Pons (tissue), 1 donor: ENCODE data around the gene EGR1.
"Not testable (repeated sequence)": the region's sequence is repeated elsewhere in the genome, so short reads cannot be mapped to it uniquely, and the experiment has no call there.

Experiments used
- DNase-seq: peaks from one replicate; pipeline ENCODE4 v3.0.0-alpha.2; 2016; ENCODE audit warnings: low spot score

The EGR1 gene

DNA sequence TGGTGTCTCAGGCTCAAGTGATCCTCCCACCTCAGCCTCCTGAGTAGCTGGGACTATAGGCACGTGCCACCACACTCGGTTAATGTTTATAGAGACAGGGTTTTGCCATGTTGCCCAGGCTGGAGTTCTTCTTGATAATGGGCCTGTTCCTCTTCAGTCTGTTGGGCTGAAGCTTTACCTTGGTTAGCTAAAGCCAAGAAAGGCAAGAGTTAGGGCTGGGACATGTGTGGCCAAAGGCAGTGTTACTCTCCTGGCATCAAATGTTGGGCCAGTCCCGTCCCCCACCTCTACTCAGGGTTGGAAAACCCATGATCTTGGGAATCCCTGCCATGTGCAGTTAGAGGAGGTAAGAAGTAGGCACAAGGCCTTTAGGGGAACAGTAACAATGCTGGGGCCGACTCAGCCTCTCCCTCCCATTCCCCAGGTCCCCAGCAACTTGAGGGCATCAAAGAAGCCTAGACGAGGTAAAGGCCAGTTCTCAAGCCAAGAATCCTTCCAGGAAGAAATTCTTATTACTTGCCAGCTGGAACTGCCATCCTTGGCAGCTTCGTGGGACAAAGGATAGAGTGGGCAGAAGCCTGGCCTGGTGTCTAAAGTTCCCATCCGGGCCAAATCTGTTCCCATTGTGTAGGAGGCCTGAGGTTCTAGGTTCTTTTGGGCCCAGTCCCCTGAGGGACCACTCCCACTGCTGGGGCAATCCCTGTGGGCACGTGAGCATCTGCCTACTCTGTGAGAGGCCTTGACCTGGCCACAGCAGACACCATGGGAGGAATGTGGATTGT, 4.5 kb downstream of the EGR1 start:
- no peak for DNase-seq

DNA sequence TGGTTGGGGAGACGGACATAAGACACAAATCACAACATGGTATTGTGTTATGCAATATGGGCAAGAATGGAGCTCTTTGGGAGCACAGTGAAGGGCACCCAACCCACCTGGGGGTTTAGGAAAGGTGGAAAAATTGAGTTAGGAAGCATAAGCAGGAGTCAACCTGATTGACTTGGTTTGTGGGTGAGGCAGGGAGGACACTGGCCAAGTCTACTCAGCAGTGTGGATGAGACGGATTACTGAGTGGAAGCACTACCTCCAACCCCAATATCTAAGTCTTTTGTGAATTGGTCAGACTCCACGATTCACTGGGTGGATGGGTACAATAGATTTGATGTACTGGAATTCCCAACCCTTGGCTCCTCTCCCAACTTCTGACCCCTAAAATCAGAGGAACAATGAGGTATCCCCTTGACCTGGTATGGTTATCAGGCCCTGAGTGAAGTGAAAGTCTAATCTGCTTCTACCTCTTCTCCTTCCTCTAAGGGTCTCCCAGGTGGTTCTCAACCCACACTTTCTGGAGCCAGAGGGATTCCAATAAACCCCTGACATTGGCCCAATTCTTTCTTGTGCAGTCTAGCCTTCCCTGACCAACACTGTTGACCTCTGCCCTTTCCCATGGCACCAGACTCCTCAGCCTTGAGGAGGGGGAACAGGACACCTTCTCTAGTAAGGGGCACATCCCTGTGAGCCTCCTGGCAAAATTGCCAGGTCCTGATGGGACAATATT, 5.2 kb downstream of the EGR1 start:
- no peak for DNase-seq

DNA sequence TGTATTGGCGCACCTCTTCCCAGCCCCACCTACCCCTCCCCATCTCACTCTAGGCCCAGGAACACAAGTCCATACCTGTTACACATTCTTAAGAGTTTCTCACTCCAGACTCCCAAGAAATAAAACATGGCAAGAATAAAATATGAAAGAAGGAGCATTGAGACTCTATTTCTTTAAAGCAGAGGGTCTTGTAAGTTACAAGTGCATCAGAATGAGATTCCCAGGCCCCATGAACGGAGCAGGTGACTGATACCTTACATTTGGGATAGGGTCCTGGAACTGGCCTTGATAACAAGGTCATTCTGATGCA, 5.7 kb downstream of the EGR1 start:
- DNase-seq = no peak

DNA sequence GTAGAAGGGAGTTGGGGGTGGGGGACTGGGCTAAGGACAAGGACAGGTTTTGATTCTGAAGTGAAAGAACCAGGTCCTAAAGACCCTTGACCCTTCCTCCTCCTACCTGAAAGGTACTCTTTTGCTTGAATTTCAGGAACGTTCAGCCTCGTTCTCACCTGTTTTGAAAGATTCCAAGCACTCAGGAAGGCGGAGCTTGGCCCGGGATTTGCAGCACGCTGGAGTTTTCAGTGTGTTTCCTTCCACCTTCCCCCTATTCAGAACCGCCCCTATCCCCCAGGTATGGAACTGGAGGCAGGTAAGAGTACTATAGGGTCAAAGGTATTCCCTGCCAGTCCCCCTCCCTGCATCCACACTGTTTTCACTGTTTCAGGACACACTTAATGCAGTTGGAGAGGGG, 7.1 kb downstream of the EGR1 start:
- no peak for DNase-seq

DNA sequence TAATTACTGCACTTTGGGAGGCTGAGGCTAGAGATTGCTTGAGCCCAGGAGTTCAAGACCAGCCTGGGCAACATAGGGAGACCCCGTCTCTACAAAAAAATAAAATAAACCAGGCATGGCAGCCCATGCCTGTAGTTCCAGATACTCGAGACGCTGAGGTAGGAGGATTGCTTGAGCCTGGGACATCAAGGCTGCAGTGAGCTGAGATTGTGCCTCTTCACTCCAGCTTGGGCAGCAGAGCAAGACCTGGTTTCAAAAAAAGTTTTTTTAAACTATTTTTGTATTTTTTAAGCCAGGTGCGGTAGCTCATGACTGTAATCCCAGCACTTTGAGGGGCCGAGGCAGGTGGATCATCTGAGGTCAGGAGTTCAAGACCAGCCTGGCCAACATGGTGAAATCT, 7.9 kb downstream of the EGR1 start:
- not testable (repeated sequence) for DNase-seq

DNA sequence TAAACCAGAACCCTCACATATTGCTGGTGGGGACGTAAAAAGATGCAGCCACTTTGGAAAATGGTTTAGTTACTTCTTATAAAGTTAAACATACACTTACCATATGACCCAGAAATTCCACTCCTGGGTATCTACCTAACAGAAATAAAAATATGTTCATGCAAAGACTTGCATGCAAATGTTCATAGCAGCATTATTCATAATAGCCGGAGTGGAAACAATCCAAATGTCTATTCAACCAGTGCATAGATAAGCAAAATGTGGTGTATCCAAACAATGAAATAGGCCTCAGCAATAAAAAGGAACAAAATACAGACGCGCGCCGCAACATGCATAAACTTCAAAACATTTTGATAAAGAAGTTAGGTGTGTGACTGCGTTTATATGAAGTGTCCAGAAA, 11.6 kb downstream of the EGR1 start:
- DNase-seq = no peak

DNA sequence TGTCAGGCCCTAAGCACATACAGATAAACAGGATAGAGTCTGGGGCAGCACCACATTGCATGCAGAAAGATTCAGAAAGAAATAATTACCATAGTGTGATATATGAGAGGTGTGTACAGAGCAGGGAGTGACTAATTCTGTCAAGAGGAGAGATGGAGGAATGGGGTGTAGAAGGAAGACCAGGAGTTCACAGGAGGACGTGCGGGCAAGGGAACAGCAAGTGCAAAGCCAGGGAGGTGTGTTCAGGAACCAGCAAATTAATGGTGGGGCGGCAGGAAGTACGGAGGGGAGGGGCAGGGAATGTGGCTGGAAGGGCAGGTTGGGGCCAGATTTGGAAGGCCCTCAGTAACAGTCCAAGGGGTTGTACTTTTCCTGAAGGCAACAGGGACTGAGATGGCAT, 17.4 kb downstream of the EGR1 start:
- no peak for DNase-seq

DNA sequence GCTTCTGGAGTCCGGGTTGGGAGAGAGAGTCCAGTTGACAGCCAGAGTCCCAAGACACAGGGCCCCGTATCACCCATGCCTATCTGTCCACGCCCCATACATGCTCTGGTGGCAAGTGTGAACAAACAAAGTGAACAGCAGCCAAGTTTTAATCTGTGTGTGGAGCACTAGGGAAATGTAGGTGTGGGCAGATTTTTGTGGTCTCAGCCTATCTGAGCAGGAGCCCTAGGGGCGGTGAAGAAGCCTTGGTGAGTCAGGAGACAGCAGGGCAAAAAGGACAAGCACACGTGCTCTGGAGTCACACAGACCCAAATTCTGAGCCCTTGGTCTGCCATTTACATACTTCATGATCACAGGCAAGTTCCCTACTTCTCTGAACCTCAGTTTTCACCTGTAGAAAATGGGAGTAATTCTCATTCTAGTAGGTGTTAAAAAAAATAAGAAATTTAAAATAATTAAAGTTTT, 23.2 kb downstream of the EGR1 start:
- no peak for DNase-seq

DNA sequence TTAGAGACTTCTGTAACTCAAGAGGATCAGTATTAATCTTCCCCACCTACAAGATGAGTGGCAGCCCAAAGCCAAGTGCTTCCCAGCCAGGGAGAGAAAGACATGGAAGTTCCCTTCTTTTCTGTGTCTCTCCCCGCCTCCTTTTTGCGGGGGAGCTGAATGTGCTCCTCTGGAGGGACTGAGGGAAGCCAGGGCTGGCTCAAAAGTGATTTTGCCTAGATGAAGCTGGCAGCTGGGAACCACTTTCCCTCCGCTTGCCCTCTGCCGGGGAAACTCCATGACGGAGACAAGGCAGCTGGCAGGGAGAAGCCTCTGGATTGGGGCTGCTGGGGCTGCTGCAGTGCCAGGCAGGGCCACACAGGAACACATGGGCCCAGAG, 24.4 kb downstream of the EGR1 start:
- DNase-seq = no peak

DNA sequence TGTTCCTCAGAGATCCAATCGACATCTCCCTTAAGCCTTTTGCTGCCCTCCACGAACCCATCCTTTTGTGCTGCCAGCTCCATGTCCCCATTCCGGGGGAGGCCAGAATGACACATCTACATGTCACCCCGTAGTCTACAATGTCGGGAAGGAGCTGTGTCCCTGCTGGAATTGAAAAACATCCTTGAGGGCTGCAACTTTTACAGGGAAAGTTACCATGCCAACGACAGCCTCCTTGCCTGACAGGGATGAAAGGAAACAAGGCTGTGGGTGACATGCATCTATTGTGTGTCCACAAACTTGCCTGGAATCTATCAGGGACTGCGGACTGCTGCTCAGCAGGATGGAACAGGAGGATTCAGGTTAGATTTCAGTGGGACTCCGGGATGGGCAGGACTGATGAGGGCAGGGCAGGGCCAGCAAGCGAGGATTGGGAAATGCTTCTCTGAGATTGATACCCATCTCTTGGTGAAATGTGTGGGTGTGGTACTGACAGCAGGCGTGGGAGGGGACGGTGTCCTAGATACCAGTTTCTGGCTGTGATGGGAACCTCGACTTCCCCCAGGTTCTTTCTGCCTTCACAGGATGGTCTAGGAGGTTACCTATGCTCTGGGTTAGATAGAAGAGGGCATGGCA, 25.5 kb downstream of the EGR1 start:
- no peak for DNase-seq

DNA sequence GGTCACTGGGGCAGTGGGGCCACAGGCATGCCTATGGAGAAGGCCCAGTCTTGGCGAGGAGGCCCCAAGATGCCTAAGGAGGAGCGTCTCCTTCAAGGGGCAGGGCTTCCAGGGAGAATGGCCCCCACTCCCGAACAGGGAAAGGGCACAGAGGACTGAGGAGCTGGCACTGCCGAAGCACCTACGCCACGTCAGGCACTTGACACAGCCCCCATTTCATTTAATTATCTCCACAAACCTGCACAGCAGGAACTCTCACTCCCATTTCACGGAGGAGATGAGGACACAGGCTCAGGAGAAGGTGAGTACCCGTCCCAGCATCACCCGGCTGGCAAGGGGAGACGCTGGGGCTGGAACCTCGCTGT, 26.0 kb downstream of the EGR1 start:
- no peak for DNase-seq

DNA sequence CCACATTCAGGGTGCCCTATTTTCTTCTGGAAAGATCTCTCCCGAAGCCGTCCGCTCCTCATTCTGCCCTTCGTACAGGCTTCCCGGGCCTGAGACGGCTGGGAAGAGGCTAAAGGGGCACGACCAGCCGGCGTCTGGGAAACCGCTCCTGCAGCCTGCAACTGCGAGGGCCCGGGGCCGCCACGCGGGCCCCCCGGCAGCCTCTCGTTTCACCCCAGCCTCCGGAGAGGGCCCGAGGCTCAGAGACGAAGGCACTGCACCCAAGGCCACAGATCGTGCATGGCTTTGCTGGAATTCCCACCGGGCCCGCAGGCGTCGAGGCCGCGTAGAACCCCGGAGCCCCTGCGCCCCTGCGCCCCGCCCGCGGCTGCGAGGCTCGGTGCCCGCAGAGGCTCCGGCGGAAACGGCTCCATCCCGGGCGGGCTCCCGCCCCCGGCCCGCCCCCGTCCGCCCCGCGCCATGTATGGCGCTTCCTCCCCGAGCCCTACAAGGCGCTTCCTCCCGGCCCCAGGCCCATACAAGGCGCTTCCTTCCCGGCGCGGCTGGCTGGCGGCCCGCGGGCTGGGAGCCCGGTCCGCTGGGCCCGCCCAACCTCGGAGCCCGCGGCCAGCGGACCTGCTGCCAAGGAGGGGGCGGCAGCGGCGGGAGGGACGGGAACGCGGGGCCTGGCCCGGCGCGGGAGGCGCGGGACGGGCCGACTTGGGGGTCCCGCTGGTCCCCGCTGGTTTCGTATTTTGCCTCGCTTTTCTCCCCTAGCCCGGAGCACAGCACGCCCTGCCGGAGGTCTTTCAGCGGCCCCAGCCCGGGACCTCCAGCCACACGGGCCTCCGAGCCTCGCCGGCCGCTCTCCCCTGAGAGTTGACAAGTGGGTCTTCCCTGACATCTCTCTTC, 26.6 kb downstream of the EGR1 start:
- DNase-seq = peak; percentile 93

DNA sequence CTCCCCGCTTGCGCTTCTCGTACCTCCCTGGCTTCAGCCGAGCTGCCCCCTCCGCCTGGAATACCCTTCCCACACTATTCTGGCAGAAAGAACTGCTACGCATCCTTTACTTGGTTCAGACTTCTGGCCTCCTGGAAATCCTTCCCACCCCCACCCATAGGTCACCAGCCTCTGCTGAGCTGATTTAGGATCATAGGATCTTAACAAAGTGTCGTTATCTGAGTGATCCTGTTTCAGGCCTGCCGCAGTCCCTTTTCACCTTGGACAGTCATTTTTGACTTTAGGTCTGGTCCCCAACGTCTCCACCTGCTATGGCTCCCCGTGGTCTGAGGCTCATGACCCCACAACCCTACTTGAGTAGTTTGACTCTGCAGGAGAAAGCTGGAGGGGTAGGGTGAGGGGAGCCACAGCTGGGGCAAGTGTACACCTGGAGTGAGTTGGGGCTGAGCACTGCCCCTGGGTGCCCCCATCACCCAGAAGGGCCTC, 27.3 kb downstream of the EGR1 start:
- no peak for DNase-seq

DNA sequence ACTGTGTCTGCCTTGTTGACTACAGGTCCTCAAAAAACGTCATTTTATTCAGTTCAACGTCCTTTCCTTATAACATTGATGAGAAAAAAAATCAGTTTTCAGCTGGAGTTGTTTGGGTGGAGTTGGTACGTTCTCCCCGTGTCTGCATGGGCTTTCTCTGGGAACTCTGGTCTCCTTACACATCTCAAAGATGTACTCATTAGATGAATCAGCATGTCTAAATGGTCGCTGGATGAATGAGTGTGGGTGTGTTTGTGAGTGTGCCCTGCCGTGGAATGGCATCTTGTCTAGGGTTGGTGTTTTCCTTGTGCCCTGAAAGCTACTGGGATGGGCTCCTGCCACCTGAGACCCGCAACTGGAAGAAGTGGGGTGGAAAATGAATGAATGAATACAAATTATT, 30.1 kb downstream of the EGR1 start:
- no peak for DNase-seq

DNA sequence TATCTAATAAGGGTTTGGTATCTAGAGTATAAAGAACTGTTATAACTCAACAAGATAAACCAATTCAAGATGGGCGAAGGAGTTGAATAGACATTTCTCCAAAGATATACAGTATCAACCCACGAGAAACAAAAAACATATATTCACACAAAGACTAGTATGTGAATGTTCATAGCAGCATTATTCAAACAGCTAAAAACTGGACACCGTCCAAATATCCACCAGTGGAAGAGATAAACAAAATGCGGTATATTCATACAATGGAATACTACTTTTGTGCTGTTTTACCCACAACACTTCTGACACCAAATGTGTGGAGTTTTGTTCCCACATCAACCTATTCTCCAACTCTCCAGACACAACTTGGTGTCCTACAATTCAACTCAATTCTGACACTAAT, 33.1 kb downstream of the EGR1 start:
- DNase-seq = no peak

DNA sequence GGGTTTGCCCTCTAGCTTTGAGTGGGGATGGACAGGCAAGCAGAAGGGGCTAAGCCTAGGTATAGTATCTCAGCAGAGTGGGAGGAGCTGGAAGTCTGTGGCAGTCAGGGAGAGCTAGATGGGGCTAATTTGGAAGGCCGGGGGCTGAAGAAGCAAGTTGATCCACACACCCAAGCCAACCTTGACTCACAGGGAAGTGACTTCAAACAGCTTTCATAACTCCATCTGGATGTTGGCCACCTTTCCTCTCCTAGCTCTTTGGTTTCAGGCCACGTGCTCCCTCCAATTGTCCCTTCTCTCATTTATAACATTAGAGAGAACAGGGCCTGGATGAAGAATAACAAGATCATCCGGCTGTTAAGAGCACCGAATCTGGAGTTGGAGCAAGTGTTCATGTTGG, 36.8 kb downstream of the EGR1 start:
- no peak for DNase-seq

DNA sequence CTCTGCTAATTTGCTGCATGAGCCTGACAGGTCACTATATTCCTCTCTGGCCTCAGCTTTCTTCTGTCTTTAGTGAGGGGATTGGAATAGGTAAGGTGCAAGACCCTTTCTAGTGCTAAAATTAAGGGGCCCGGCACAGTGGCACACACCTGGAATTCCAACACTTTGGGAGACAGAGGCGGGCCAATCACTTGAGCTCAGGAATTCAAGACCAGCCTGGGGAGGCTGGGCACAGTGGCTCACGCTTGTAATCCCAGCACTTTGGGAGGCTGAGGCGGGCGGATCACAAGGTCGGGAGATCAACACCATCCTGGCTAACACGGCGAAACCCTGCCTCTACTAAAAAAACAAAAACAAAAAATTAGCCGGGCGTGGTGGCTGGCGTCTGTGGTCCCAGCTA, 37.2 kb downstream of the EGR1 start:
- no peak for DNase-seq

DNA sequence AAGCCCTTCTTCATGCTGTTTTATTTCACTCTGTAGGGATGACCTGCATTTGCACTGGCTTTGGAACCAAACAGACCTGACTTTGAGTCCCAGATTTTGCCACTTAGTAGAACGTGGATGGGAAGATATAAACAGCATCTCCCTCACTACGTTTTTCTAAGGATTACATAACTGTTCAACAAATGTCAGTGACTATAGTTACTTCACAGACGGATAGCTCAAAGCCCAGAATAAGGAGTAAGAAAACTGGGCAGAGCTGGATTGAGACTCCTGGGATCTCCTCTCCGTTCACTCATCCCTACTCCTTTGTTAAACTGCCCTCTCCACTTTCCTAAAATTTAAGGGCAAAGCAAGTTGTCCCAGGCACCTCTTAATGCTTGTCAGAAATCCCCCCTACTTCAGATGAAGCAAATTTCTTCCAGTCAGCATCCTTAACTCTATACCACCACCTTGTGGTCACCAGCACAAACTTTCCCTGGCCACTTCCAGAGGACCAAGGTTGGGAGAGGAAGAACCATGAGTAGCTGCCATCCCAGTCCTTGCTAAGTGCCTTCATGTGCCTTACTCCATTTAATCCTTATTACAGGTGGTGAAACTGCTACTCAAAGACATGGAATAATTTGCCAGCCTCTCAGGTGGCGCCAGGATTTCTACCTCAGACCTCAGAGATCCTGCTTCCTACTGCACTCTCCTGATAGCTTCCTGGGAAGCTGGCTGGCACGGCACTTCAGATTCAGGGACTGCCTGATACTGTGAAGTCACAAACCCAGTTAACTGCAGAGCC, 38.4 kb downstream of the EGR1 start:
- peak; percentile 75 for DNase-seq

DNA sequence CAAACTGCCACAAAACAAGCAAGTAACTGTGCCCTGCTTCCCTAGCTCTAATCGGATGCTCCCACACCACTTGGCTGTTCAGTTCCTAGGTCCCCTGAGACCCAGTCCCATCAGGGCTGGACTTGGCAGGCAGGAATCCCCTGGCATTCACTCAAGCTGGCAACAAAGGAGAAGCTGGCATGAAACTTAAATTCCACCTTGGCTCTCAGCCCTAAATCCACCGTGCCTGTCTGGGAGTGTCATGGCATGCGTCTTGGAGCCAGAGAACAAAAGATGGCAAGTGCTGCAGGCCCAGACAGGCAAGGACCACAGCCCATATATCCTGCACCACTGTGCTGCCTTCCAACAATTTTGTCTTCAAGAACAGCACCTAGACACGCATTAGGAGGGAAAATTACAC, 39.5 kb downstream of the EGR1 start:
- peak; percentile 20 for DNase-seq

DNA sequence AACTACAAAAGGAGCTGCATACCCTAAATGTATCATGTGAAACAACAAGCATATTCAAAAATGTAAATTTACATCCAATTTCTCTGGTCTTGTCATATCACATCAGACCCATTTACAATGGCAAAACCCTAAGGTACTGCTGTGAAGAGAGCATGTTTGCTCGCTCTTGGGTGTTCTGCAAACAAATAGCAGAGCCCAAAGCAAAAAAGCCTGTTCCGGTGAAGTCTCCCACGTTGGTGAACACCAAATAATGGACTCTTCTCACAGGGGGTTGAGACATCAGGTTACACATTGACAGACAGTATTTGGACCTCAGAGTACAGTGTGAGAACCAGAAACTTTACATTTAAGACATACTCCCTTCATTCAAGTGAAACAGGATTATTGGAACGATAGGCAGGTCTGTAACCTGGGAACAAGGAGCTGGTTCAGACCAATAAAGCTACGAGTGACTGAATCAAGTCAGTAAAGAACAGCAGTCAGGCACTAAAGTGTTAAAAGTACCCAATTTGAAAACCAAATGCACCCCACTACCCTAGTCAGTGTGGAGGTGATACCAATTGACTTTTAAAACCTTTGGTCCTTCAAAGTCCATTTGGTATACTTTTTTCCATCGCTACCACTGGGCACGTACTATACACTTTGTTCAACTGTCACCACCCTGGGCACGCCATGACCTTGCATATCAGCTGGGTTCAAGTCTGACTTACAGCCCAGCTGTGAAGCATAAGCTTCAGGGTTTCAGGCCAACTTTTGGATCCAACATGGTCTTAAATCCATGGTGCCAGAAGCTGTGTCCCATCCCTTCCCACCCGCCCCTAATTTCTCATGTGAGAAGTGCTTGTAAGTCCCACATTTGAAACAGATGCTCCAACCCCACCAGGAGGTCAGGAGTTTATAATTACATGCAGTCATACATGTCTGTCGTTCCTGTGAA, 41.4 kb downstream of the EGR1 start:
- DNase-seq = no peak
